Measurements from ENCODE around the gene B3GAT1. TPM values are rescaled to one million over a fixed set of nuclear protein-coding genes. Genes with fewer than 3 reads are reported as not detected.
A peak's percentile ranks its signal among the peaks of the same experiment; 100 is the strongest.

B3GAT1 gene
- total RNA-seq, 1 donor from 2014 or later = 0.32 TPM

DNA sequence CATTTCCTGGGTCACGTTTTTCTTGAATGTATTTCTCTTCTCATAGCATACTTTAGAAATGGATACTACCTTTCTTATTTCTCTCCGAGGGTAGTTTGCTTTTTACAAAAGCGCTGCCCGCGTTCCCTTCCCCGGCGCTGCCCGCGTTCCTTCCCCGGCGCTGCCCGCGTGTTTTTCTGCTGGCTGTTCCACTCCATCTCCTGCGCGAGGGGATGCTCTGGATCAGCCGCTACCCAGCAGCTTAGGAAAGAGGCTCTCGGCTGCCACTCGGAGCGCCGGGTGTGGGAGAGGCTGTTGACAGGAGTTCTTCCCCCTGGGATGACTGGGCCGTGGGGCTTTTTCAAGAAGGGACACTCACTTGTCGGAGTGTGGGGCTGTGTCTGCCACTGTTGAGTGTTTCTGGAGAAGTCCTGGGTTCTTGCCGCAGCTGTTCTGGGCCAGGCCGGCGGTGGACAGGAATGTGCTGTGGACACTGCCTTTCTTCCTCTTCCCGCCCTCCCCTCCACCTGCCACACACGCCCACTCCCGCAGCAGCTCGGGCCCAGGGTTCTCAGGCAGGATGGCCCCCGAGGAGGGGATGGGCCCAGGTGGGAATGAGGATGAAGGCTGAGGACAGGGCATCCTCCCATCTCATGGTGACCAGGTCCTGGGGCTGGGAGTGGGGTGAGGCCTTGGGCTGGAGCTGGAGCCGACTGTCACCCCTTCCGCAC, 49.7 kb downstream of the B3GAT1 start:
- Histone ChIP-seq H3K9me3 (no peaks in the 10 kb centered on the region), H3K4me3 (no peak overlapping the region), H3K4me1 (no peaks in the 10 kb centered on the region), H3K27me3 (no peaks in the 10 kb centered on the region), H3K27ac (no peak overlapping the region), H3K36me3 (no peaks in the 10 kb centered on the region)
- DNase-seq (ENCODE audit: low spot score in 2 of 2) = no peak
- intact Hi-C loops (cut with DNase I) = no loop called here
- no peak for TF ChIP-seq CTCF (IDR thresholded peaks at IDR 0.05)

DNA sequence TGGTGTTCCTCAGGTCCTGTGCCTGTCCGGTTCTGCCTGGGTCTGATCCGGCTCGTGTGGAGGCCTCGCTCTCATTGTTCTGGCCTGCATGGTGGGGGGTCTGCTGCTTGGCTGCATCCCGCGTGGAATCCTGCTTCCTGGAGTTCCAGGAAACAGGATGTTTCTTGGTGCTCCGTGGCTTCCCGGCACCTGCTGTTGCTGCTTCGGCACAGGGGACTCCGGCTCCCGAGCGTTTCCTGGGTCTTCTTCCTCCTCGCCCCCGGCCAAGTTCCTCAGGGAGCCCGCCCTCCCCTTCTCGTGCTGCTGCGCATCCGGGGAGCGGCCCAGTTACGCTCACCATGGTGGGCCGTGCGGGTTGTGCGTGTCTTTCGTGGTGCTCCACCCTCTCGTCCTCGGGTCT, 50.4 kb downstream of the B3GAT1 start:
- no peak for TF ChIP-seq CTCF (IDR thresholded peaks at IDR 0.05)
- H3K36me3 ChIP-seq = no peaks in the 10 kb centered on the region
- H3K27ac ChIP-seq = no peak overlapping the region
- intact Hi-C loops (cut with DNase I) = no loop called here
- no peak for DNase-seq (ENCODE audit: low spot score in 2 of 2)
- H3K4me1 ChIP-seq = no peaks in the 10 kb centered on the region
- no peaks in the 10 kb centered on the region for H3K9me3 ChIP-seq
- H3K27me3 ChIP-seq = no peaks in the 10 kb centered on the region
- no peak overlapping the region for H3K4me3 ChIP-seq

GRCh38 chr11:134360050-134360835, 51.8 kb downstream of the B3GAT1 start:
- H3K27me3 ChIP-seq = no peaks in the 10 kb centered on the region
- peak in 1 of 2 donors; percentile 76 for DNase-seq (ENCODE audit: low spot score in 2 of 2)
- intact Hi-C loops (cut with DNase I) = no loop called here
- peak; percentile 10 to 72 (median 35) for TF ChIP-seq CTCF (IDR thresholded peaks at IDR 0.05)
- no peak overlapping the region for H3K27ac ChIP-seq
- H3K9me3 ChIP-seq = no peaks in the 10 kb centered on the region
- H3K36me3 ChIP-seq = no peaks in the 10 kb centered on the region
- H3K4me3 ChIP-seq = no peak overlapping the region
- no peaks in the 10 kb centered on the region for H3K4me1 ChIP-seq

DNA sequence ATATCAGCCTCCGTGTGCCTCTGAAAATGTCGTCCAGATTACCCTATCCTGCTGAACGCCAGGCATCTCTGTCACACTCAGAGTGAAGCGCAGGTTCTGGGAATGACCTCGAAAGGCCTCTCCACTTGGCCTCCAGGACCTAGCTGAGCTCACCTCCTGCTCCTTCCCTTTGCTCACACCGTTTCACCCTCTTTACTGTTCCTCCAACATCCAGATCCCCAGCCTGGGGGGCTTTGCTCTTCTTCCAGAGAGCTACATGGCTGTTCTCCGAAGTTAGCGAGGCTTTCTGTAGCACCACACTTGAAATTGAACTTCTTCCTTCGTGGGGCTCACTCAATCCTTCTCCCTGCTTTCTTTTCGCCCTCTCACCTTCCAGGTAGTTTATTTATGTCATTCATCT, 52.4 kb downstream of the B3GAT1 start:
- Histone ChIP-seq H3K27me3 (no peaks in the 10 kb centered on the region), H3K36me3 (no peaks in the 10 kb centered on the region), H3K27ac (no peak overlapping the region), H3K4me3 (no peak overlapping the region), H3K4me1 (no peaks in the 10 kb centered on the region), H3K9me3 (no peaks in the 10 kb centered on the region)
- no peak for TF ChIP-seq CTCF (IDR thresholded peaks at IDR 0.05)
- intact Hi-C loops (cut with DNase I) = no loop called here
- no peak for DNase-seq (ENCODE audit: low spot score in 2 of 2)

GRCh38 chr11:134358856-134359490, 53.1 kb downstream of the B3GAT1 start:
- DNase-seq (ENCODE audit: low spot score in 2 of 2) = no peak
- Histone ChIP-seq H3K36me3 (no peaks in the 10 kb centered on the region), H3K27me3 (no peaks in the 10 kb centered on the region), H3K4me3 (no peak overlapping the region), H3K27ac (no peak overlapping the region), H3K9me3 (no peaks in the 10 kb centered on the region), H3K4me1 (no peaks in the 10 kb centered on the region)
- no peak for TF ChIP-seq CTCF (IDR thresholded peaks at IDR 0.05)
- intact Hi-C loops (cut with DNase I) = no loop called here

All from ascending aorta (tissue), 2 donors.